GM21786 (cell line): Measurements from ENCODE around the gene PEBP1.

Experiments used
- ATAC-seq: cut with Tn5 transposase; IDR thresholded peaks from one replicate; pipeline ENCODE4 v1.9.1; 2021; ENCODE audit not compliant: unreplicated experiment

The PEBP1 gene

GRCh38 chr12:118135788-118136558 is at the start of gene PEBP1:
PEBP1 (plus strand) TSS chr12:118136124; CDS start chr12:118136210, 86 bp downstream.
- ATAC-seq, result peak; percentile 95

DNA sequence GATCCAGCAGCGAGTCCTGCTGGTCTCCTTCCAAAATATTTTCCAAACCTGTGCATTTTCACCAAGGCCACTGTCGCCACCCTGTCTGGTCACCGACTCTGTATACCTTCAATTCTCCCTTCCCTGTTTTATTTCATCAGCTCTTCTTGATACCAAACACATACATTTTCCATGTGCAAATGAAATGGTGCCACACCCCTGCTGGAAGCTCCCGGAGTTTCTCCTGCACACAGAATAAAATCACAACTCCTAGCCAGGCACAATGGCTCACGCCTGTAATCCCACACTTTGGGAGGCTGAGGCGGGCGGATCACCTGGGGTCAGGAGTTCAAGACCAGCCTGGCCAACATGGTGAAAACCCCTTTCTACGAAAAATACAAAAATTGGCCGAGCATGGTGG is 46.1 kb upstream of the PEBP1 start:
- ATAC-seq, result no peak

- ATAC-seq, result no peak
These were observed 41.9 kb upstream of the PEBP1 start for GRCh38 chr12:118094039-118094438.

GRCh38 chr12:118098401-118098800 is 37.5 kb upstream of the PEBP1 start:
- no peak for ATAC-seq

DNA sequence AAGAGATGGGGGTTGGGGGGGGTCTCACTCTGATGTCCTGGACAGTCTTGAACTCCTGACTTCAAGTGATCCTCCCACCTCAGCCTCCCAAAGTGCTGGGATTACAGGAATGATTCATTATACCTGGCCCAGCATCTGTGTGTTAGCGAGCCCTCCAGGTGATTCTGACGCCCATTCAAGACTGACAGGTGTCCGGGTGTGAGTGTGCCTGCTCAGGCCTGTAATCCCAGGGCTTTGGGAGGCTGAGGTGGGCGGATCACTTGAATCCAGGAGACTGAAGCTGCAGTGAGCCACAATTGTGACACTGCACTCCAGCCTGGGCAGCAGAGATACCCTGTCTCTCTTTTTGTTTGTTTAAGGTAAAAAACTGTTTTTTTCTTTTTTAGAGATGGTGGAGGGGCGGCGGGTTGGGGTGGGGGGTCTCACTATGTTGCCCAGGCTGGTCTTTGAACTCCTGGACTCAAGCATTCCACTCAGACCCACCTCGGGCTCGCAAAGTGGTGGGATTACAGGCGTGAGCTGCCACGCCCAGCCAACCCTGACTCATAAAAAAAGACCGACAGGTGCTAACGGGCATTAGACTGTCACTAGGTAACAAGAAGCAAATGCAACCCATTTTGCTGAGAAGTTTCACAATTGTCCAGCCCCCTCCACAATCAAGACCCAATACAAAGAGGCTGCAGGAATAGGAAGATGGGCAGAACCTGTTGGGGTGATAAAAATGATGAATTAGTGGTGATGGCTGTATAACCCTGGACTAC is 36.8 kb upstream of the PEBP1 start:
- ATAC-seq, result no peak

DNA sequence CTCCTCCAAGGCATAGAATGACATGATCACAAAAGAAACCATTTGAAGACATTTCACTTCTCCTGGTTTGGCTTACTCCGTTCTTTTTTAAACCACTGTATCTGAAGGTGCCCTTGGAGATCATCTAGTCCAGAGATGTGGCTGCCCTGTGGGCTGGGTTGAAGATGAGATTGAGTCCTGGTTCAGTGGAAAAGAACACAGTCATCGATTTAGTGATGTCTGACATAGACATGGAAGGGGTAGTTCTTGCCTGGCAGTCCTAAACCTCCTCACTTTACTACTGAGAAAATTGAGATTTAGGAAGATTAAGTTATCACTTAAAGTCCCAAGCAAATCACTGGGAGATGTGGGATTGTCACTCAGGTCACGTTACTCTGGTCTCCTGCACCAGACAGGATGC is 34.9 kb upstream of the PEBP1 start:
- no peak for ATAC-seq

DNA sequence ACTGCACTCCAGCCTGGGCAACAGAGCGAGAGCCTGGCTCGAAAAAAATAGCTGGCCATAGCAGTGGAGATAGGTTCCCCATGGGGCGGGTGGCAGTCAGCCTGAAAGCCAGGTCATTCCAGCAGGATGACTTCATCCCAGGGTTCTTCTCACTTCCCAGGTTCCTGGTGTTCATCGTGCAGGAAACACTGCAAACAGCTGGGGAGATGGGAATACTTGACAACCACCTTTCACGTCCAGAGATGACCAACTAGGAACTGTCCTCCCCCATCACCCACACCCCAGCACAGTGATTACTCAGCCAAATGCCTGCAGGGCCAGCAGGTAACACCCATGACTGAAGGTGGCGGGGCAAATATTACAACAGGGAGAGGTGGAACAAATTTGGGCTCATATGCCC is 33.9 kb upstream of the PEBP1 start:
- ATAC-seq, result no peak

GRCh38 chr12:118102609-118103008 is 33.3 kb upstream of the PEBP1 start:
- no peak for ATAC-seq

GRCh38 chr12:118103201-118103600 is 32.7 kb upstream of the PEBP1 start:
- ATAC-seq, result no peak

DNA sequence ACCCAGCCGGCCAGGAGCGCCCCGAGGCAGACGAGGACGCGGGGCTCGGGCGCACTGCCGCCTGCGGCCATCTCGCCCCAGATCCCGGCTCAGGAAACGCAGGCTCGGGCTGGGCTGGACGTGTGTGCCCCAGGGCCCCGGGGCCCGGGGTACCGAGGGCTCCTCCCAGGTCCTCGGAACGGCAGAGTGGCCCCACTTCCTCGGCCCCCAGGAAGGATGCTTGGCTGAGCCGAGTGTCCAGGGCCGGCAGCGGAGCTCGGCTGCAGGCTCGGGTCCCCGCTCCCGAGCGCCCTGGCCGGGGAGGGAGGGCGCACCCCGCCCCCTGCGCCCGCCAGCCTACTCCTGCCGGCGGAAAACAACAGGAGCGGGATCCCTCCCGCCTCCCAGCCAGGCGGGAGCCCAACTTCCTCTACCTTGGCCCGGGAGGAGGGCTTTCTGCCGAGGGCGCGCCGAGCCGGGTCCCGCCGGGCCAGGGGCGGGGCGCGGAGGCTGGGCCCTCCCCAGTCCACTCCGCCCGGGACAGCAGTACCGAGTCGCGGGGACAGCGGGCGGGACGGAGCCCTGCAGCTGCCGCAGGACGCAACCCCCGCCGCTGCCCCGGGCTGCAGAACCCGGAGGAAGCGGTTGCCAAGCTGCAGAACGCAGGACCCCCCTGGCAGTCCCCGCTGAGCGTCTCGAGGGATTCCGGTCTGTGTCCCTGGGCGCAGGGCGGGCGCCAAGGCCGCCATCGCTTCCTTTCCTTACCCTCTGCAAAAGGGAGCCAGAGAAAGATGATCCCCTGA is 32.1 kb upstream of the PEBP1 start, which contains the start of gene VSIG10:
TSS of gene VSIG10 (minus strand) at position 411 of the 782 bp plus-strand sequence. CDS start at position 71, 340 bp downstream.
- no peak for ATAC-seq

- ATAC-seq, result no peak
These were observed 28.9 kb upstream of the PEBP1 start for GRCh38 chr12:118107011-118107410.

GRCh38 chr12:118107694-118108093 is 28.2 kb upstream of the PEBP1 start:
- no peak for ATAC-seq

GRCh38 chr12:118109088-118109487 is 26.8 kb upstream of the PEBP1 start:
- ATAC-seq, result no peak

DNA sequence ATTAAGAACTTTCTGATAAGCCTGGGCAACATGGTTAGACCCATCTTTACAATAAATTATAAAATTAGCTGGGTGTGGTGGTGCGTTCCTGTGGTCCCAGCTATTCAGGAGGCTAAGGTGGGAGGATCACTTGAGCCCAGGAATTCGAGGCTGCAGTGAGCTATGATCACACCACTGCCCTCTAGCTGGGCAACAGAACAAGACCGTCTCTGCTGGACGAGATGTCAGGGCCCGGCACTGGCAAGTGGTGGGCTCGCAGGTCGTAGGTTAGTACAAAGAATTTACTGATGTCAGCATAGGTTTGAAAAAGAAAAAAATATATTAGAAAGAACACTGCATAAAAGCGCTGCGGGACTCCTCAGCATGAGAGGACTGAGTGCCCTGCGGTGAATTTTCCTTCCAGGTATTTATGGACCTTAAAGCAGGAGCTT is 16.5 kb upstream of the PEBP1 start:
- ATAC-seq, result no peak

GRCh38 chr12:118120579-118121363 is 15.2 kb upstream of the PEBP1 start:
- ATAC-seq, result peak; percentile 60

DNA sequence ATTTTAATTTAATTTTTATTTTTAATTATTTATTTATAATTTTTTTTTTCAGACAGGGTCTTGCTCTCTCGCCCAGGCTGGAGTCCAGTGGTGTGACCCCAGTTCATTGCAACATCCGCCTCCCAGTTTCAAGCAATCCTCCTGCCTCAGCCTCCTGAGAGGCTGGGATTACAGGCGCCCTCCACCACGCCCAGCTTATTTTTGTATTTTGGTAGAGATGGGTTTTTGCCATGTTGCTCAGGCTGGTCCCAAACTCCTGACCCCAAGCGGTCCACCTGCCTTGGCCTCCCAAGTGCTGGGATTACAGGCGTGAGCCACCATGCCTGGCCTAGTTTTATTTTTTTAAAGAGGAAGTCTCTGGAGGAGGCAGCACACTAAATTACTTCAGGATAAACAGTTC is 13.7 kb upstream of the PEBP1 start:
- no peak for ATAC-seq

DNA sequence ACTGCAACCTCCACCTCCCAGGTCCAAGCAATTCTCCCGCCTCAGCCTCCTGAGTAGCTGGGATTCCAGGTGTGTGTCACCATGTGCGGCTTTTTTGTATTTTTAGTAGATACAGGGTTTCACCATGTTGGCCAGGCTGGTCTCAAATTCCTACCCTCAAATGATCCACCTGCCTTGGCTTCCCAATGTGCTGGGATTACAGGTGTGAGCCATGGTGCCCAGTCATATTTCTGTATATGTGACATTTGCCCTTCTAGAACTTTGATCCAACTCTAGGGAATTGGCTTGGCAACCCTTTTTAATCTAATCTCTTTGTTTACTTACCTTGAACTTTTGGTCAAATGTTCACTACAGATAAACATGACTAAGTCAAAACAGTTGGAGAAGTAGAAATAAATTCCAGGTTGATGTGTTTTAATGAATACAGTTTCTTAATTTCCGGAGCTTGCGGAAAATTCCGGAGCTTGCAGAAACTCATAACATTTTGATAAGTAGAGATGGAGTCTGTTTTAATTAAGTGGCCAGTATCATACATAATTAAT is 11.5 kb upstream of the PEBP1 start:
- ATAC-seq, result no peak

DNA sequence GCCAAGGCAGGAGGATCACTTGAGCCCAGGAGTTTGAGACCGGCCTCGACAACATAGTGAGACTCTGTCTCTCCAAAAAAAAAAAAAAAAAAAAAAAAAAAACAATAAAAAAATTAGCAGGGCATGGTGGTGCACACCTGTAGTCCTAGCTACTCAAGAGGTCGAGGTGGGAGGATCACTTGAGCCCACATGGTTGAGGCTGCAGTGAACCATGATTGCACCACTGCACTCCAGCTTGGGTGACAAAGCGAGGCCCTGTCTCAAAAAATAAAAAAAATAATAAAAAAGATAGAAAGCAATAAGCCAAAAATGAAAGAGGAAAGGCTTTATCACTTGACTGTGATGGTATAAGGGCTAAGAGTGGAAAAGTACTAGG is 10.2 kb upstream of the PEBP1 start:
- no peak for ATAC-seq

DNA sequence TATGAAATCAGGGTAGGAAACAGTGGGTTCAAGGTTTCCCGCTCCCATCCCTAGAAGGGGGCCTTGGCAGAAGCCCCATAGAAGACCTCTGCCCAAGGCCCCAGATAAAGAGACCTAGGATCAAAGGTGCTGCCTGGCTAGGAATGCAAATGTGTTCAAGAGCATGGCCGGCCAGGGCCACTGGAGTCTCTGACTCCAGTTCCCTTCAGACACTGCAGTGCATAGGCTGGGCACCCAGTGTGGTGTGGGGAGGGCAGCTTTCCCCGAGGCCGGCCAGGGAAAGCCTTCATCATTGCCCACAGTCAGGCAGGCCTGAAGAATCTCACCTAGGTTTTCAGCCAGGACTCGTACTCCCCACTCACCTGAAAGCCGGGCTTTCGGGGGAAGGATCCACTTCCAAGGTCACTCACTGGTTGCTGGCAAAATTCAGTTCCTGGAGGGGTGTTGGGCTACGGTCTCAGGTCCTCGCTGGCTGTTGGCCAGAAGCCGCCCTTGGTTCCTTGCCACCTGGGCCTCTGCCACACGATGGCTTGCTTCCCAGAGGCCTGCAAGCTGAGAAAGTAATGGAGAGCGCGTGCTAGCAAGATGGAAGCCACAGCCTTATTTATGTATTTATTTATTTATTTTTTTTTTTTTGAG is 9.7 kb upstream of the PEBP1 start:
- ATAC-seq, result no peak

- no peak for ATAC-seq
These were observed 8.1 kb upstream of the PEBP1 start for GRCh38 chr12:118127867-118128266.
